GM06990 (cell line): ENCODE data around the gene HELZ.

Experiments
- DNase-seq: peaks from one replicate; pipeline ENCODE4 v3.0.0-alpha.2; 2011; ENCODE audit not compliant: insufficient read length; ENCODE audit errors: extremely low read depth
- H3K27me3 ChIP-seq: replicated peaks from 2 replicates; pipeline ENCODE4 v1.6.0; 2011; ENCODE audit warnings: low read length; ENCODE audit not compliant: control insufficient read depth, insufficient read depth
- H3K36me3 ChIP-seq: 2 replicates; pipeline ENCODE4 v1.5.1; 2011; ENCODE audit warnings: low read length; ENCODE audit not compliant: control insufficient read depth, insufficient read depth
- H3K4me3 ChIP-seq: replicated peaks from 2 replicates; pipeline ENCODE4 v1.5.1; 2011; ENCODE audit warnings: low read depth, mild to moderate bottlenecking, control low read depth, low read length
- TF ChIP-seq, protein P1 (sequence below): IDR thresholded peaks from 2 replicates; pipeline ENCODE4 v1.5.1; 2011; ENCODE audit warnings: low read length, control low read depth, mild to moderate bottlenecking, inconsistent platforms; ENCODE audit not compliant: insufficient read depth, poor library complexity, severe bottlenecking

The HELZ gene

GRCh38 chr17:67241719-67242341 lies 3.2 kb downstream of the HELZ start:
- peaks cover 1% of the 10 kb centered on the region for H3K36me3 ChIP-seq
- DNase-seq: no peak
- TF ChIP-seq, protein P1, sequence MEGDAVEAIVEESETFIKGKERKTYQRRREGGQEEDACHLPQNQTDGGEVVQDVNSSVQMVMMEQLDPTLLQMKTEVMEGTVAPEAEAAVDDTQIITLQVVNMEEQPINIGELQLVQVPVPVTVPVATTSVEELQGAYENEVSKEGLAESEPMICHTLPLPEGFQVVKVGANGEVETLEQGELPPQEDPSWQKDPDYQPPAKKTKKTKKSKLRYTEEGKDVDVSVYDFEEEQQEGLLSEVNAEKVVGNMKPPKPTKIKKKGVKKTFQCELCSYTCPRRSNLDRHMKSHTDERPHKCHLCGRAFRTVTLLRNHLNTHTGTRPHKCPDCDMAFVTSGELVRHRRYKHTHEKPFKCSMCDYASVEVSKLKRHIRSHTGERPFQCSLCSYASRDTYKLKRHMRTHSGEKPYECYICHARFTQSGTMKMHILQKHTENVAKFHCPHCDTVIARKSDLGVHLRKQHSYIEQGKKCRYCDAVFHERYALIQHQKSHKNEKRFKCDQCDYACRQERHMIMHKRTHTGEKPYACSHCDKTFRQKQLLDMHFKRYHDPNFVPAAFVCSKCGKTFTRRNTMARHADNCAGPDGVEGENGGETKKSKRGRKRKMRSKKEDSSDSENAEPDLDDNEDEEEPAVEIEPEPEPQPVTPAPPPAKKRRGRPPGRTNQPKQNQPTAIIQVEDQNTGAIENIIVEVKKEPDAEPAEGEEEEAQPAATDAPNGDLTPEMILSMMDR: no peak
- no peak overlapping the region for H3K4me3 ChIP-seq
- H3K27me3 ChIP-seq: no peaks in the 10 kb centered on the region

- Histone ChIP-seq H3K4me3 (no peak overlapping the region), H3K36me3 (peaks cover 1% of the 10 kb centered on the region), H3K27me3 (no peaks in the 10 kb centered on the region)
- TF ChIP-seq, protein P1: no peak
- DNase-seq: no peak
Observed at GRCh38 chr17:67239597-67239996, 5.4 kb downstream of the HELZ start.

GRCh38 chr17:67238991-67239390 lies 6.0 kb downstream of the HELZ start:
- H3K27me3 ChIP-seq: no peaks in the 10 kb centered on the region
- H3K36me3 ChIP-seq: peaks cover 1% of the 10 kb centered on the region
- TF ChIP-seq, protein P1: no peak
- no peak overlapping the region for H3K4me3 ChIP-seq
- no peak for DNase-seq

DNA sequence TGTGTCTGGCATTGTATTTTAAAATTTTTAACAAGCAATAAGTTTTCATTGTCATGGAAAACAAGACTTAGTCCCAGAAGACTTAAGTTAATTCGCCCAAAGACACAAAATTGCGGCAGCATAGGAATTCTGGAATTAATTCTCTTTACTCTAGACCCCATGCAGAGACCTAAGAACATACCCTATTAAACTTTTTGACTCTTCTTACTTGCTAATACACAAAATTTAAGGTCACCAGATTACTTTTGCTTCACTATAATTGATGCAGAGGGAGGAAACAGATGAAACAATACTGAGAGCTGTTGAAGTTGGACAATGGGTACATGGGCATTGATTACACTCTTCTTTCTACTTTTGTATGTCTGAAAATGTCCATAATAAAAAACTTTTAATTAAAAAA lies 12.6 kb downstream of the HELZ start:
- Histone ChIP-seq H3K36me3 (no peaks in the 10 kb centered on the region; the same call in none of the 2 replicates), H3K27me3 (no peaks in the 10 kb centered on the region), H3K4me3 (no peak overlapping the region)
- no peak for DNase-seq
- TF ChIP-seq, protein P1: no peak

- Histone ChIP-seq H3K4me3 (no peak overlapping the region), H3K36me3 (no peaks in the 10 kb centered on the region; the same call in 1 of the 2 replicates), H3K27me3 (no peaks in the 10 kb centered on the region)
- no peak for DNase-seq
- TF ChIP-seq, protein P1: no peak
Observed at GRCh38 chr17:67229109-67229955, 15.7 kb downstream of the HELZ start.
